Neural cell (in vitro differentiated cells): ENCODE data around the gene LZTR1. TPM values are rescaled to one million over a fixed set of nuclear protein-coding genes. Genes with fewer than 3 reads are reported as not detected.
A peak's percentile ranks its signal among the peaks of the same experiment; 100 is the strongest.
"Not testable (repeated sequence)": the region's sequence is repeated elsewhere in the genome, so short reads cannot be mapped to it uniquely, and the experiment has no call there.

Experiments
- H2AFZ ChIP-seq: fragments of 200-600, 300-800 bp; sonication (generic), shearing (Covaris generic); 2 replicates; pipeline ENCODE4 v1.6.0; 2014; ENCODE audit warnings: low read depth, mild to moderate bottlenecking, antibody characterized with exemption, low read length, moderate library complexity
- H3F3A ChIP-seq: fragments of 200-600 bp; shearing (Covaris generic); 2 replicates; pipeline ENCODE4 v1.6.1; 2016; ENCODE audit warnings: mild to moderate bottlenecking, moderate library complexity, mixed read lengths, antibody characterized with exemption, low read length; ENCODE audit not compliant: insufficient read depth, poor library complexity, severe bottlenecking
- H3K27ac ChIP-seq: fragments of 200-600, 300-800 bp; sonication (generic), shearing (Covaris generic); 2 replicates; pipeline ENCODE4 v1.5.1; 2014; ENCODE audit warnings: mild to moderate bottlenecking, low read length, moderate library complexity
- H3K27me3 ChIP-seq: fragments of 300-800, 200-600 bp; sonication (generic), shearing (Covaris generic); 2 replicates; pipeline ENCODE4 v1.6.0; 2014; ENCODE audit warnings: mild to moderate bottlenecking, low read depth, low read length, moderate library complexity; ENCODE audit not compliant: insufficient read depth
- H3K36me3 ChIP-seq: fragments of 300-800, 200-600 bp; sonication (generic), shearing (Covaris generic); 2 replicates; pipeline ENCODE4 v1.5.1; 2014; ENCODE audit warnings: mild to moderate bottlenecking, antibody characterized with exemption, low read length, moderate library complexity; ENCODE audit not compliant: insufficient read depth
- H3K4me2 ChIP-seq: fragments of 300-800, 200-600 bp; sonication (generic), shearing (Covaris generic); 2 replicates; pipeline ENCODE4 v1.6.0; 2014; ENCODE audit warnings: mild to moderate bottlenecking, low read length
- H3K4me3 ChIP-seq: fragments of 300-800, 200-600 bp; sonication (generic), shearing (Covaris generic); 2 replicates; pipeline ENCODE4 v1.5.1; 2014; ENCODE audit warnings: mild to moderate bottlenecking, low read length, moderate library complexity
- H3K79me2 ChIP-seq: fragments of 200-600 bp; shearing (Covaris generic); replicated peaks from 2 replicates; pipeline ENCODE4 v1.6.0; 2014; ENCODE audit warnings: mild to moderate bottlenecking, low read length, moderate library complexity; ENCODE audit not compliant: insufficient read depth
- H3K9ac ChIP-seq: fragments of 300-800, 200-600 bp; sonication (generic), shearing (Covaris generic); 2 replicates; pipeline ENCODE4 v1.6.1; 2016; ENCODE audit warnings: mild to moderate bottlenecking, low read length, mixed read lengths
- H3K9me2 ChIP-seq: fragments of 200-600 bp; shearing (Covaris generic); 2 replicates; pipeline ENCODE4 v1.6.1; 2016; ENCODE audit warnings: mild to moderate bottlenecking, low read length, mixed read lengths; ENCODE audit not compliant: insufficient read depth
- H3K9me3 ChIP-seq: fragments of 200-600, 300-800 bp; sonication (generic), shearing (Covaris generic); 2 replicates; pipeline ENCODE4 v1.6.1; 2016; ENCODE audit warnings: mild to moderate bottlenecking, mixed run types, low read length, moderate library complexity, mixed read lengths
- H4K20me1 ChIP-seq: fragments of 200-600 bp; shearing (Covaris generic); 2 replicates; pipeline ENCODE4 v1.6.1; 2016; ENCODE audit warnings: mild to moderate bottlenecking, mixed run types; ENCODE audit not compliant: insufficient read depth
- CTCF ChIP-seq: fragments of 450-650 bp; IDR thresholded peaks from 2 replicates; pipeline ENCODE4 v1.5.1; 2014; ENCODE audit warnings: antibody characterized with exemption, mild to moderate bottlenecking, moderate library complexity; ENCODE audit not compliant: poor library complexity, severe bottlenecking
- EP300 ChIP-seq: fragments of 450-650 bp; conservative IDR thresholded peaks from 2 replicates; pipeline ENCODE4 v1.6.1; 2014; ENCODE audit warnings: antibody characterized with exemption, mild to moderate bottlenecking, moderate library complexity; ENCODE audit not compliant: poor library complexity, severe bottlenecking
- EZH2 ChIP-seq: fragments of 200-600, 300-800 bp; shearing (Covaris generic), sonication (generic); IDR thresholded peaks from 2 replicates; pipeline ENCODE4 v1.6.1; 2014; ENCODE audit warnings: antibody characterized with exemption, low read length, borderline replicate concordance, mild to moderate bottlenecking; ENCODE audit not compliant: insufficient read depth, poor library complexity, severe bottlenecking
- MXI1 ChIP-seq: fragments of 450-650 bp; conservative IDR thresholded peaks from 2 replicates; pipeline ENCODE4 v1.6.1; 2014; ENCODE audit warnings: antibody characterized with exemption, mild to moderate bottlenecking; ENCODE audit not compliant: poor library complexity, severe bottlenecking
- POLR2AphosphoS5 ChIP-seq: IDR thresholded peaks from 2 replicates; pipeline ENCODE4 v1.6.1; 2012
- RAD21 ChIP-seq: fragments of 450-650 bp; conservative IDR thresholded peaks from 2 replicates; pipeline ENCODE4 v1.6.1; 2014; ENCODE audit warnings: antibody characterized with exemption, mild to moderate bottlenecking, moderate library complexity
- REST ChIP-seq: IDR thresholded peaks from 2 replicates; pipeline ENCODE4 v1.6.1; 2012; ENCODE audit warnings: borderline replicate concordance
- SMC3 ChIP-seq: fragments of 450-650 bp; conservative IDR thresholded peaks from 2 replicates; pipeline ENCODE4 v1.6.1; 2014; ENCODE audit warnings: antibody characterized with exemption, mild to moderate bottlenecking, moderate library complexity; ENCODE audit not compliant: poor library complexity
- TAF1 ChIP-seq: IDR thresholded peaks from 2 replicates; pipeline ENCODE4 v1.6.1; 2012; ENCODE audit warnings: low read depth
- polyA minus RNA-seq: library from RNA; depleted of rRNA, polyadenylated mRNA; stranded (reverse); fragments of >200 nt; gene quantifications from 2 replicates; pipeline ENCODE4 v1.2.3, GENCODE V29; 2014
- polyA plus RNA-seq: library from polyadenylated mRNA; depleted of rRNA; stranded (reverse); fragments of >200 nt; gene quantifications from 2 replicates; pipeline ENCODE4 v1.2.3, GENCODE V29; 2014

LZTR1 gene
- polyA plus RNA-seq (114 and 122 TPM in 2 replicates), polyA minus RNA-seq (47.1 and 55.8 TPM in 2 replicates)

GRCh38 chr22:20981787-20982562, at the start of gene LZTR1:
TSS of gene LZTR1 (plus strand) at chr22:20982297. CDS start at chr22:20982372, 75 bp downstream.
- H3K4me3 ChIP-seq = peak within 1 kb of the TSS; percentile 98
- peak within 1 kb of the TSS; percentile 83 for H3K9ac ChIP-seq
- H3F3A ChIP-seq = no peaks in the 10 kb centered on the region
- no peaks in the 10 kb centered on the region for H4K20me1 ChIP-seq
- H3K4me2 ChIP-seq = peak within 1 kb of the TSS; percentile 98
- peak within 1 kb of the TSS; percentile 90 for H3K27ac ChIP-seq
- peak within 1 kb of the TSS; percentile 81 for H2AFZ ChIP-seq
- no peaks in the 10 kb centered on the region for H3K9me2 ChIP-seq
- H3K79me2 ChIP-seq = no peaks in the 10 kb centered on the region
- H3K36me3 ChIP-seq = no peaks in the 10 kb centered on the region
- no peaks in the 10 kb centered on the region for H3K9me3 ChIP-seq
- TF ChIP-seq CTCF (peak; percentile 84), RAD21 (peak; percentile 74), SMC3 (peak; percentile 82), EZH2 (no peak), POLR2AphosphoS5 (peak; percentile 99), EP300 (peak; percentile 59), TAF1 (no peak), REST (peak; percentile 36), MXI1 (peak; percentile 98)
- no peaks in the 10 kb centered on the region for H3K27me3 ChIP-seq

GRCh38 chr22:20933910-20934309, 48.2 kb upstream of the LZTR1 start:
- Histone ChIP-seq H3K36me3 (no peaks in the 10 kb centered on the region), H2AFZ (no peak overlapping the region), H3K27ac (no peak overlapping the region), H3K27me3 (no peaks in the 10 kb centered on the region), H4K20me1 (peaks cover 24% of the 10 kb centered on the region), H3K9me2 (no peaks in the 10 kb centered on the region), H3K9me3 (no peaks in the 10 kb centered on the region), H3F3A (no peaks in the 10 kb centered on the region), H3K4me2 (no peak overlapping the region), H3K4me3 (no peak overlapping the region), H3K79me2 (peaks cover 79% of the 10 kb centered on the region), H3K9ac (no peak overlapping the region)
- TF ChIP-seq SMC3 (no peak), CTCF (no peak), EP300 (no peak)

- H3K79me2 ChIP-seq = peaks cover 82% of the 10 kb centered on the region
- H3F3A ChIP-seq, H3K36me3 ChIP-seq, H3K9ac ChIP-seq, H2AFZ ChIP-seq, H3K27me3 ChIP-seq, H3K27ac ChIP-seq, H3K9me2 ChIP-seq, H3K4me3 ChIP-seq, H3K4me2 ChIP-seq, H3K9me3 ChIP-seq: not testable (repeated sequence)
- H4K20me1 ChIP-seq = peaks cover 25% of the 10 kb centered on the region
Measured at GRCh38 chr22:20935049-20935448, 47.0 kb upstream of the LZTR1 start.

- not testable (repeated sequence) for H3K9me3 ChIP-seq, H3K36me3 ChIP-seq, H2AFZ ChIP-seq, H3F3A ChIP-seq, H3K4me2 ChIP-seq, H3K9ac ChIP-seq, H3K27ac ChIP-seq, H3K4me3 ChIP-seq, H3K9me2 ChIP-seq, H3K27me3 ChIP-seq
- Histone ChIP-seq H4K20me1 (peaks cover 34% of the 10 kb centered on the region), H3K79me2 (peaks cover 84% of the 10 kb centered on the region)
Measured at GRCh38 chr22:20935780-20936539, 46.1 kb upstream of the LZTR1 start.
